HG03045 (cell line): ENCODE data around the gene NUDT1.

ENCODE experiments used
- ATAC-seq: cut with Tn5 transposase; IDR thresholded peaks from one replicate; pipeline ENCODE4 v1.9.1; 2021; ENCODE audit warnings: mild to moderate bottlenecking, moderate library complexity; ENCODE audit not compliant: unreplicated experiment

Gene NUDT1

GRCh38 chr7:2241580-2242540 lies at the start of gene NUDT1, which contains the start of gene MRM2:
Gene NUDT1, plus strand, starts transcription at chr7:2242226. Its CDS starts 2,349 bp downstream, at chr7:2244575.
Gene MRM2, minus strand, starts transcription at chr7:2242205. Its CDS starts 36 bp downstream, at chr7:2242169.
- peak; percentile 67 for ATAC-seq

GRCh38 chr7:2192831-2193534 lies 49.0 kb upstream of the NUDT1 start:
- ATAC-seq: no peak

- no peak for ATAC-seq
Observed at GRCh38 chr7:2193575-2194305, 48.3 kb upstream of the NUDT1 start.

GRCh38 chr7:2195400-2196246 lies 46.4 kb upstream of the NUDT1 start:
- ATAC-seq: no peak

- ATAC-seq: no peak
Observed at GRCh38 chr7:2196381-2197378, 45.3 kb upstream of the NUDT1 start.

- no peak for ATAC-seq
Observed at GRCh38 chr7:2197436-2198155, 44.4 kb upstream of the NUDT1 start.

GRCh38 chr7:2198206-2198605 lies 43.8 kb upstream of the NUDT1 start:
- no peak for ATAC-seq

GRCh38 chr7:2198760-2199159 lies 43.3 kb upstream of the NUDT1 start:
- ATAC-seq: no peak

GRCh38 chr7:2199528-2199927 lies 42.5 kb upstream of the NUDT1 start:
- no peak for ATAC-seq

GRCh38 chr7:2199956-2200583 lies 42.0 kb upstream of the NUDT1 start:
- no peak for ATAC-seq

GRCh38 chr7:2200584-2200980 lies 41.4 kb upstream of the NUDT1 start:
- no peak for ATAC-seq

- ATAC-seq: no peak
Observed at GRCh38 chr7:2201128-2201527, 40.9 kb upstream of the NUDT1 start.

GRCh38 chr7:2201686-2202360 lies 40.2 kb upstream of the NUDT1 start:
- no peak for ATAC-seq

GRCh38 chr7:2202361-2202761 lies 39.7 kb upstream of the NUDT1 start:
- ATAC-seq: no peak

GRCh38 chr7:2202901-2203765 lies 38.9 kb upstream of the NUDT1 start:
- ATAC-seq: no peak

- ATAC-seq: no peak
Observed at GRCh38 chr7:2203766-2204300, 38.2 kb upstream of the NUDT1 start.
